OCI-LY3 (cell line): ENCODE measurements around the gene MFSD6.

ENCODE experiments used
- H2AFZ ChIP-seq: fragments of 200-600, 300-600 bp; shearing (Covaris generic); 2 replicates; pipeline ENCODE4 v1.6.0; 2014; ENCODE audit warnings: antibody characterized with exemption, low read depth, low read length
- H3K27ac ChIP-seq: fragments of 200-600, 300-600 bp; sonication (generic); 2 replicates; pipeline ENCODE4 v1.5.1; 2014; ENCODE audit warnings: mild to moderate bottlenecking, low read length, moderate library complexity, mixed read lengths
- H3K27me3 ChIP-seq: fragments of 200-600, 300-600 bp; sonication (generic); 2 replicates; pipeline ENCODE4 v1.6.1; 2014; ENCODE audit warnings: low read depth, low read length, mixed read lengths
- H3K36me3 ChIP-seq: fragments of 200-600, 300-600 bp; sonication (generic); replicated peaks from 2 replicates; pipeline ENCODE3; 2014; ENCODE audit warnings: low read depth, low read length, mixed read lengths
- H3K4me1 ChIP-seq: fragments of 300-600, 200-600 bp; sonication (generic); 2 replicates; pipeline ENCODE4 v1.6.1; 2014; ENCODE audit warnings: low read length, mixed read lengths
- H3K4me2 ChIP-seq: fragments of 200-600, 300-600 bp; sonication (generic); 2 replicates; pipeline ENCODE4 v1.6.1; 2014; ENCODE audit warnings: low read length, mixed read lengths
- H3K4me3 ChIP-seq: fragments of 300-600, 200-600 bp; sonication (generic); 2 replicates; pipeline ENCODE4 v1.5.1; 2014; ENCODE audit warnings: antibody characterized with exemption, mild to moderate bottlenecking, low read length, moderate library complexity
- H3K79me2 ChIP-seq: fragments of 300-600, 200-600 bp; shearing (Covaris generic); 2 replicates; pipeline ENCODE4 v1.6.1; 2014; ENCODE audit warnings: mild to moderate bottlenecking, low read length, mixed read lengths
- H3K9ac ChIP-seq: fragments of 300-600, 200-600 bp; shearing (Covaris generic); 2 replicates; pipeline ENCODE4 v1.6.0; 2014; ENCODE audit warnings: mild to moderate bottlenecking, low read length, moderate library complexity
- H3K9me3 ChIP-seq: fragments of 200-600, 300-600 bp; shearing (Covaris generic); 2 replicates; pipeline ENCODE4 v1.6.1; 2014; ENCODE audit warnings: low read length, mixed read lengths; ENCODE audit not compliant: insufficient read depth
- H4K20me1 ChIP-seq: fragments of 200-600, 300-600 bp; sonication (generic); 2 replicates; pipeline ENCODE4 v1.6.1; 2016; ENCODE audit warnings: low read length, mixed read lengths; ENCODE audit not compliant: insufficient read depth
- EZH2phosphoT487 ChIP-seq: fragments of 200-600 bp; shearing (Covaris generic); IDR thresholded peaks from 2 replicates; pipeline ENCODE4 v1.6.1; 2018; ENCODE audit warnings: antibody characterized with exemption, mixed run types, low read depth
- TF ChIP-seq, protein P1 (sequence below): fragments of 200-600, 300-600 bp; sonication (generic); IDR thresholded peaks from 2 replicates; pipeline ENCODE4 v1.5.1; 2014; ENCODE audit warnings: antibody characterized with exemption, low read length, low read depth

The MFSD6 gene

DNA sequence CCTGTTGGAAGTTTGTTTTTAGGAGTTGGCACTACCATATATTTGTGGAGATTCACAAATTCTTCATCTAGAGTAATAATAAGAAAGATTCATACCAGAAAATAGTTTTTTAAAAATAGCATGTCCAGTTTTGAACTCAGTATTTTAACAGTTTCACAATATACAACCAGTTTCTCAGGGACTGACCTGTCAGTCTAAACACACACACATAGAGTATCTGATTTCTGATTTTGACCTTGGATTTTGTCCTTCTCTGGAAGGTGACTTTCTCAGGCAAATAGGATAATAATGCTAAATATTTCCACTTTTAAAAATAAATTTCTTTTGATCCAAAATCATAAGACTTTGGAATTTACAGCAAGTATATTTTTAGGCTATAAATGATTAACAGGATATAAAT is 32.0 kb downstream of the MFSD6 start:
- H3K9ac ChIP-seq, result no peak overlapping the region
- no peak overlapping the region for H3K4me2 ChIP-seq
- no peak overlapping the region for H2AFZ ChIP-seq
- no peaks in the 10 kb centered on the region for H4K20me1 ChIP-seq
- no peak overlapping the region for H3K4me3 ChIP-seq
- no peaks in the 10 kb centered on the region for H3K9me3 ChIP-seq
- no peaks in the 10 kb centered on the region for H3K79me2 ChIP-seq
- H3K4me1 ChIP-seq, result no peaks in the 10 kb centered on the region
- peaks cover 5% of the 10 kb centered on the region for H3K36me3 ChIP-seq
- TF ChIP-seq EZH2phosphoT487, result no peak
- TF ChIP-seq, protein P1, sequence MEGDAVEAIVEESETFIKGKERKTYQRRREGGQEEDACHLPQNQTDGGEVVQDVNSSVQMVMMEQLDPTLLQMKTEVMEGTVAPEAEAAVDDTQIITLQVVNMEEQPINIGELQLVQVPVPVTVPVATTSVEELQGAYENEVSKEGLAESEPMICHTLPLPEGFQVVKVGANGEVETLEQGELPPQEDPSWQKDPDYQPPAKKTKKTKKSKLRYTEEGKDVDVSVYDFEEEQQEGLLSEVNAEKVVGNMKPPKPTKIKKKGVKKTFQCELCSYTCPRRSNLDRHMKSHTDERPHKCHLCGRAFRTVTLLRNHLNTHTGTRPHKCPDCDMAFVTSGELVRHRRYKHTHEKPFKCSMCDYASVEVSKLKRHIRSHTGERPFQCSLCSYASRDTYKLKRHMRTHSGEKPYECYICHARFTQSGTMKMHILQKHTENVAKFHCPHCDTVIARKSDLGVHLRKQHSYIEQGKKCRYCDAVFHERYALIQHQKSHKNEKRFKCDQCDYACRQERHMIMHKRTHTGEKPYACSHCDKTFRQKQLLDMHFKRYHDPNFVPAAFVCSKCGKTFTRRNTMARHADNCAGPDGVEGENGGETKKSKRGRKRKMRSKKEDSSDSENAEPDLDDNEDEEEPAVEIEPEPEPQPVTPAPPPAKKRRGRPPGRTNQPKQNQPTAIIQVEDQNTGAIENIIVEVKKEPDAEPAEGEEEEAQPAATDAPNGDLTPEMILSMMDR, result no peak
- no peak overlapping the region for H3K27ac ChIP-seq
- H3K27me3 ChIP-seq, result no peaks in the 10 kb centered on the region

DNA sequence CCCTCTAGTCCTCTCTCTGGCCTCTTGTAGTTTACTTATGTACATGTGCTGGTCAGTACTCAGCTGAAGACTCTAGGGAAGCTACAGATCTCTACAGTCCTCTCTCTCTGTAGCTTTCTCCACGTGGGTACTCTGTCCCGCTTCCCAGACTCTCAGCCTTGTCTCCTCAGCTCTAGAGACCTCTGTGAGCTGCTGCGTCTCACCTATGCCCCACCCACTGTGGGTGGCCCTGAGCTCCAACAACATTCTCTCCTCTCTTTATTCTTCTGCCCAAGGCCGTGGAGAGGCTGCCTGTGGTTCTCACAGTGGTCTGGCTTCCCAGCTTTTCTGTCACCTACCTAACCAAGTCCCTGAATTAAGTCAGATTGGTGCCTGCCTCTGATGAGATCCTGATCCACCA is 33.4 kb downstream of the MFSD6 start:
- H3K9me3 ChIP-seq, result no peaks in the 10 kb centered on the region
- no peaks in the 10 kb centered on the region for H3K27me3 ChIP-seq
- H3K4me2 ChIP-seq, result no peak overlapping the region
- H3K79me2 ChIP-seq, result no peaks in the 10 kb centered on the region
- TF ChIP-seq, protein P1, result no peak
- TF ChIP-seq EZH2phosphoT487, result no peak
- no peak overlapping the region for H3K27ac ChIP-seq
- H3K9ac ChIP-seq, result no peak overlapping the region
- no peak overlapping the region for H2AFZ ChIP-seq
- H4K20me1 ChIP-seq, result no peaks in the 10 kb centered on the region
- no peaks in the 10 kb centered on the region for H3K4me1 ChIP-seq
- H3K4me3 ChIP-seq, result no peak overlapping the region
- peaks cover 5% of the 10 kb centered on the region for H3K36me3 ChIP-seq

DNA sequence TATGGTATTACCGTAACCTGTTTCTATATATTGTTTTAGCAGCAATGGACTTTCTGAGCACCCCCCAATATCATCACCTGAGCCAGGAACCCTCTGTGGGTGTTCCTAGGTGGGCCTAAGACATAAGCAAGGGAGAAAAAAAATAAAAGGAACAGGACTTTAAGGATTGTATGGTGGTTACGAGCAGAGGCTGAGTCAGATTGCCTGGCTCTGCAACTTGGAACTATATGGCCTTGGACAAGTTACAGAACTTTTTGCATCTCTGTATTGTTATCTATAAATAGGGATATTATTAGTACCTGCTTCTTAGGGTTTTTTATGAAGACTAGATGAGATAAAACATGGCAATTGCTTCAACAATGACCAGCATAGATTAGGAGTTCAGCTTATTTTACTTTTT is 34.9 kb downstream of the MFSD6 start:
- Histone ChIP-seq H3K9ac (no peak overlapping the region), H3K36me3 (no peaks in the 10 kb centered on the region), H4K20me1 (no peaks in the 10 kb centered on the region), H3K9me3 (no peaks in the 10 kb centered on the region), H3K4me3 (no peak overlapping the region), H3K4me2 (no peak overlapping the region), H3K4me1 (no peaks in the 10 kb centered on the region), H3K79me2 (no peaks in the 10 kb centered on the region), H2AFZ (no peak overlapping the region), H3K27ac (no peak overlapping the region), H3K27me3 (no peaks in the 10 kb centered on the region)
- TF ChIP-seq, protein P1, result no peak
- TF ChIP-seq EZH2phosphoT487, result no peak

DNA sequence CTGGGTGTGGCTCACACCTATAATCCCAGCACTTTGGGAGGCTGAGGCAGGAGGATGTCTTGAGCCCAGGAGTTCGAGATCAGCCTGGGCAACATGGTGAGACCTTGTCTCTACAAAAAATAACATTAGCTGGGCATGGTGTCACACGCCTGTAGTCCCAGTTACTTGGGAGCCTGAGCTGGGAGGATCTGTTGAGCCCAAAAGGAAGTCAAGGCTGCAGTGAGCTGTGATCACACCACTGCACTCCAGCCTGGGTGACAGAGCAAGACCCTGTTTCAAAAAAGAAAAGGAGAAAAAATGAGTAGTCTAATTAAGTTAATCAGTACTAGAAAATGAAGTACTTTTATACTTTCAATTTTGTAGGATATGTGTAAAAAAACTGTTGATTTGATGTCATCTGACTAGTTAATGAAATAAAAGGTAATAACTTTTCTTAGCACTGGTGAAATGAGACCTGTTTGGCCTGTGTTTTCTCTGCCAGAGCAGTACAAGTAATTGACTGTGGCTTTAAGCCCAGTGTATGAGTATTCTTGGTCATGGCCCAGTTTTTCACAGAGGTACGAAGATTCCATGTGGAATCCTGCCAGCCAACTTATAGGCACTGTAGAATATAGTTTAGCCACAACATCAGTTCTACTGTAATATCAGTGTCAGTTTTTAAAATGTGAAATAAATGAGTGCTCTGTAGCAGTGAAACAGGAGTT is 35.8 kb downstream of the MFSD6 start:
- H2AFZ ChIP-seq, result no peak overlapping the region
- no peak overlapping the region for H3K4me3 ChIP-seq
- no peak overlapping the region for H3K9ac ChIP-seq
- H3K27me3 ChIP-seq, result no peaks in the 10 kb centered on the region
- TF ChIP-seq EZH2phosphoT487, result no peak
- TF ChIP-seq, protein P1, result no peak
- H4K20me1 ChIP-seq, result no peaks in the 10 kb centered on the region
- no peaks in the 10 kb centered on the region for H3K4me1 ChIP-seq
- no peak overlapping the region for H3K27ac ChIP-seq
- H3K9me3 ChIP-seq, result no peaks in the 10 kb centered on the region
- no peak overlapping the region for H3K4me2 ChIP-seq
- no peaks in the 10 kb centered on the region for H3K36me3 ChIP-seq
- H3K79me2 ChIP-seq, result no peaks in the 10 kb centered on the region
